IMR-90 (cell line): Measurements from ENCODE around the gene ZFAND2B. TPM values are rescaled to one million over a fixed set of nuclear protein-coding genes. Genes with fewer than 3 reads are reported as not detected.
"Not testable (repeated sequence)": the region's sequence is repeated elsewhere in the genome, so short reads cannot be mapped to it uniquely, and the experiment has no call there.

ENCODE experiments used
- ATAC-seq: fragments of 200-7000 bp; cut with Tn5 transposase; 2 replicates; pipeline ENCODE4 v1.9.1; 2020; ENCODE audit warnings: low read depth, mild to moderate bottlenecking, moderate library complexity
- BruUV-seq: library from RNA; stranded (reverse); fragments of 400-500 nt; replicated peaks from 2 replicates; lab custom pipeline; 2021; lab: Mats Ljungman, UMichigan
- CTCF ChIA-PET: fragments of 300-600 bp; formaldehyde crosslinking; extraction: SDS; loops from one replicate; lab custom pipeline; 2021; ENCODE audit warnings: antibody characterized with exemption; lab: Yijun Ruan, JAX
- POLR2A ChIA-PET: fragments of 300-600 bp; sonication (Branson Sonifier 250); formaldehyde crosslinking; loops from one replicate; lab custom pipeline; 2022; ENCODE audit warnings: antibody characterized with exemption; ENCODE audit not compliant: unreplicated experiment; lab: Charles Lee
- DNase-seq: peaks from one replicate; pipeline ENCODE4 v3.0.0; 2013
- H2AFZ ChIP-seq: replicated peaks from 2 replicates; pipeline ENCODE3; 2013; ENCODE audit warnings: low read length, mild to moderate bottlenecking; ENCODE audit not compliant: poor library complexity
- H2AK5ac ChIP-seq: 2 replicates; pipeline ENCODE4 v1.6.1; 2013; ENCODE audit warnings: low read depth, low read length, inconsistent platforms
- H2AK9ac ChIP-seq: replicated peaks from 2 replicates; pipeline ENCODE3; 2013; ENCODE audit warnings: mild to moderate bottlenecking, low read depth, low read length, moderate library complexity; ENCODE audit not compliant: poor library complexity
- H2BK120ac ChIP-seq: 2 replicates; pipeline ENCODE4 v1.6.1; 2013; ENCODE audit warnings: low read depth, low read length, inconsistent platforms
- H2BK15ac ChIP-seq: 3 replicates; pipeline ENCODE4 v1.6.1; 2013; ENCODE audit warnings: low read depth, low read length, inconsistent platforms
- H2BK20ac ChIP-seq: 2 replicates; pipeline ENCODE4 v1.6.1; 2013; ENCODE audit warnings: low read depth, mild to moderate bottlenecking, inconsistent platforms, low read length, moderate library complexity
- H2BK5ac ChIP-seq: 2 replicates; pipeline ENCODE4 v1.6.1; 2013; ENCODE audit warnings: mild to moderate bottlenecking, low read depth, low read length, inconsistent platforms; ENCODE audit not compliant: poor library complexity, severe bottlenecking
- H3K14ac ChIP-seq: replicated peaks from 2 replicates; pipeline ENCODE4 v1.6.1; 2013; ENCODE audit warnings: low read depth, low read length, inconsistent platforms
- H3K18ac ChIP-seq: 2 replicates; pipeline ENCODE4 v1.6.1; 2013; ENCODE audit warnings: low read depth, low read length, control low read depth
- H3K23ac ChIP-seq: 2 replicates; pipeline ENCODE4 v1.6.1; 2013; ENCODE audit warnings: low read depth, low read length, inconsistent platforms
- H3K27ac ChIP-seq: 2 replicates; pipeline ENCODE4 v1.5.1; 2013; ENCODE audit warnings: mild to moderate bottlenecking, control low read depth, low read length; ENCODE audit not compliant: insufficient read depth
- H3K27me3 ChIP-seq: 2 replicates; pipeline ENCODE4 v1.6.1; 2013; ENCODE audit warnings: low read length; ENCODE audit not compliant: control insufficient read depth, insufficient read depth
- H3K36me3 ChIP-seq: 2 replicates; pipeline ENCODE4 v1.6.1; 2013; ENCODE audit warnings: low read length, mixed read lengths; ENCODE audit not compliant: control insufficient read depth, insufficient read depth
- H3K4ac ChIP-seq: 2 replicates; pipeline ENCODE4 v1.6.1; 2013; ENCODE audit warnings: low read depth, low read length, inconsistent platforms
- H3K4me1 ChIP-seq: 2 replicates; pipeline ENCODE4 v1.6.1; 2013; ENCODE audit warnings: low read length, mixed read lengths; ENCODE audit not compliant: control insufficient read depth, insufficient read depth
- H3K4me2 ChIP-seq: 2 replicates; pipeline ENCODE4 v1.6.1; 2013; ENCODE audit warnings: low read depth, mild to moderate bottlenecking, control low read depth, low read length, moderate library complexity
- H3K4me3 ChIP-seq: 2 replicates; pipeline ENCODE4 v1.5.1; 2013; ENCODE audit warnings: low read depth, mild to moderate bottlenecking, control low read depth, low read length, moderate library complexity; ENCODE audit not compliant: insufficient read depth
- H3K56ac ChIP-seq: 2 replicates; pipeline ENCODE4 v1.6.1; 2013; ENCODE audit warnings: low read length, inconsistent platforms; ENCODE audit not compliant: insufficient read depth; ENCODE audit errors: extremely low read depth
- H3K79me1 ChIP-seq, 2 experiments: 2 replicates each; pipeline ENCODE4 v1.6.1; 2013; ENCODE audit warnings: low read length in 2 of 2, inconsistent platforms in 1 of 2, low read depth in 1 of 2
- H3K9ac ChIP-seq: 2 replicates; pipeline ENCODE4 v1.6.1; 2013; ENCODE audit warnings: low read depth, low read length, control low read depth
- H3K9me1 ChIP-seq: 2 replicates; pipeline ENCODE4 v1.6.1; 2013; ENCODE audit warnings: low read length, inconsistent platforms; ENCODE audit not compliant: insufficient read depth
- H3K9me3 ChIP-seq: 2 replicates; pipeline ENCODE4 v1.6.1; 2013; ENCODE audit warnings: low read length; ENCODE audit not compliant: control insufficient read depth, insufficient read depth
- H4K20me1 ChIP-seq: 2 replicates; pipeline ENCODE4 v1.6.1; 2013; ENCODE audit warnings: low read length, inconsistent platforms; ENCODE audit not compliant: insufficient read depth
- H4K5ac ChIP-seq: 2 replicates; pipeline ENCODE4 v1.6.1; 2013; ENCODE audit warnings: mild to moderate bottlenecking, low read depth, low read length, control low read depth
- H4K8ac ChIP-seq, 2 experiments: 2 replicates each; pipeline ENCODE4 v1.6.1; 2013; ENCODE audit warnings: low read depth in 2 of 2, low read length in 2 of 2, control low read depth in 1 of 2, inconsistent platforms in 1 of 2
- H4K91ac ChIP-seq: 2 replicates; pipeline ENCODE4 v1.6.1; 2013; ENCODE audit warnings: low read depth, low read length, inconsistent platforms; ENCODE audit not compliant: insufficient read depth
- WGBS, 2 experiments: methylation state at CpG; one replicate each; pipeline versions ENCODE4 v1.1.5 to v1.1.7; 2013; ENCODE audit warnings: missing lambda C conversion rate in 2 of 2; ENCODE audit not compliant: insufficient read length in 1 of 2; ENCODE audit errors: extremely low coverage in 2 of 2; 5-methylcytosine and 5-hydroxymethylcytosine counted together
- dilution Hi-C: fragments of 300-500 bp; cut with HindIII; formaldehyde crosslinking; loops from one replicate; pipeline ENCODE4 v1.14.3; 2018; ENCODE audit warnings: low sequenced_read_pairs; ENCODE audit not compliant: unreplicated experiment
- in situ Hi-C: fragments of 300-500 bp; cut with MboI; formaldehyde crosslinking; loops from 3 replicates; pipeline ENCODE4 v1.14.3; 2019; ENCODE audit warnings: low sequenced_read_pairs, inconsistent platforms, mixed read lengths
- intact Hi-C: fragments of 100-400 bp; cut with micrococcal nuclease; formaldehyde crosslinking; loops from 2 replicates; pipeline ENCODE4 v1.10.0; 2022
- polyA plus RNA-seq, 3 experiments: library from polyadenylated mRNA; depleted of rRNA; stranded (reverse); fragments of >200 nt; gene quantifications; 2 replicates each; pipeline ENCODE4 v1.2.3, GENCODE V29; 2012; ENCODE audit warnings: low replicate concordance in 1 of 3
- total RNA-seq: library from RNA; depleted of rRNA; stranded (reverse); fragments of >200 nt; gene quantifications from 2 replicates; pipeline ENCODE4 v1.2.3, GENCODE V29; 2012

ZFAND2B gene
- total and polyA plus RNA-seq, 2 of the 4 experiments (the other 2 are of a cell fraction), result 25.5 to 38.3 TPM

- H2BK15ac ChIP-seq, H3K79me1 ChIP-seq, H3K23ac ChIP-seq, H3K4me2 ChIP-seq, H2BK20ac ChIP-seq, dilution Hi-C loops, ATAC-seq, H3K27me3 ChIP-seq, H3K9me1 ChIP-seq, DNase-seq, H2BK120ac ChIP-seq, BruUV-seq, H3K56ac ChIP-seq, H4K20me1 ChIP-seq, in situ Hi-C loops, H3K4me1 ChIP-seq, H2AFZ ChIP-seq, H2BK5ac ChIP-seq, H3K14ac ChIP-seq, H3K18ac ChIP-seq, CTCF ChIA-PET, H3K9me3 ChIP-seq, H4K8ac ChIP-seq, H4K91ac ChIP-seq, H2AK5ac ChIP-seq, POLR2A ChIA-PET, H4K5ac ChIP-seq, H3K36me3 ChIP-seq, intact Hi-C loops, H3K9ac ChIP-seq, H3K27ac ChIP-seq, H2AK9ac ChIP-seq, H3K4ac ChIP-seq, H3K4me3 ChIP-seq: not testable (repeated sequence)
- 100% methylated on average over 2 of the region's 21 CpGs; no CpG with 5 or more reads in 1 of the 2 experiments for WGBS, 2 experiments
Measured at GRCh38 chr2:219201331-219201730, 5.3 kb upstream of the ZFAND2B start.
